Tibial artery (tissue), 4 donors: ENCODE results near the gene FAM219A.

ENCODE experiments used
- DNase-seq, 2 donors: peaks; one replicate each; pipeline ENCODE4 v3.0.0-alpha.2; 2019
- H3K27ac ChIP-seq, 2 donors: fragments of 200-600 bp; sonication (generic) in 1 of 2; 1 replicate in 1 of 2; 2 replicates in 1 of 2; pipeline ENCODE4 v1.5.1; 2018 to 2019; ENCODE audit warnings: mild to moderate bottlenecking in 1 of 2
- H3K27me3 ChIP-seq, 2 donors: fragments of 200-600 bp; sonication (generic) in 1 of 2; one replicate each; pipeline versions ENCODE4 v1.5.1 to v1.6.0; 2016 to 2019
- H3K36me3 ChIP-seq, 3 donors: fragments of 200-600 bp; sonication (generic) in 2 of 3; one replicate each; pipeline ENCODE4 v1.5.1; 2016 to 2019; ENCODE audit warnings: mild to moderate bottlenecking in 2 of 3
- H3K4me1 ChIP-seq, 4 donors: fragments of 200-600 bp; sonication (generic) in 2 of 4; 1 replicate in 3 of 4; 2 replicates in 1 of 4; pipeline ENCODE4 v1.5.1; 2016 to 2019
- H3K4me3 ChIP-seq, 2 donors: fragments of 200-600 bp; sonication (generic) in 1 of 2; 1 replicate in 1 of 2; 2 replicates in 1 of 2; pipeline ENCODE4 v1.5.1; 2018 to 2019; ENCODE audit warnings: mild to moderate bottlenecking in 2 of 2
- H3K9me3 ChIP-seq, 3 donors: fragments of 200-600 bp; sonication (generic) in 1 of 3; one replicate each; pipeline ENCODE4 v1.5.1; 2016 to 2019
- intact Hi-C: fragments of 100-400 bp; cut with DNase I; formaldehyde crosslinking; loops from one replicate; pipeline ENCODE4 v1.15.0; 2023; ENCODE audit warnings: low total_unique reads
- TF ChIP-seq, protein P1 (sequence below), 2 experiments: fragments of 200-600 bp in 1 of 2; fragments of 450-650 bp in 1 of 2; IDR thresholded peaks; one replicate each; pipeline ENCODE4 v1.5.1; 2017 to 2019; ENCODE audit warnings: antibody characterized with exemption in 2 of 2, mild to moderate bottlenecking in 1 of 2, moderate library complexity in 1 of 2

Gene FAM219A

DNA sequence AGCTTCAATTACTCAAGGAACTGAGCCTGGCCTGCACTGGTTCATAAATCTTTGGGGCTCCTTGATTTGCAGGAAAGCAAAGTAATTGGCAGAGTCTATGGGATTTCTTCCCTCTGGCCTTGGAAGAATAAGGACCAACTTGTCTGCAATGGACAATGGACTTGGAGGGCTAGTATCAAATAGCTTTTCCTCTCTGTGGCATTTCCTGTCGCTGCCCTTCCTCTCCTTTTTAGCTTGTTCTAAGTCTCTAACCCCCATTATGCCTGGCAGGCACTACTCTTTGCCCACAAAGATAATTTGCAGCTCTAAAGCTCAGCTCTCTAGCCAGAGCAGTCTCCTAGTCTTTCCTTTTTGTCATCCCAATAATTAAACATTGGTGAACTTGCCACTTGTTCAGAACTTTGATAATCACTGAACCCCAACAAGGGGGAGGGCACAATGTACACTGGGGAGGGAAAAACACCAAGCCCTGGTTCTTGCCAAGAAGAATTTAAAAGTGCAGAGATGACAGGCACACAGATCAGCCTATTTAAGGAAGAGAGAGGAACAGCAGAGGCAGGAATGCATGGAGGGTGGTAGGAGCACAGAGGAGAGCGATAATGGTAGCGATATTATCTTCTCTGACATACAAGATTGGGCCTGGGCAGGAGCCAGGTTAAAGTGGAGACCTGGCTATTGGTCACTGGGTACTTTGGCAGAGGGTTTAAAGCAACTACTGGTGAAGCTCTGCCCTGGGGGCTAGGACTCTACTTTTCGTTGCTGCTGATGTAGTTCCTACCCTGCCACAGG lies 38.5 kb downstream of the FAM219A start:
- intact Hi-C loops = no loop called here
- no peak overlapping the region for H3K27ac ChIP-seq
- H3K27me3 ChIP-seq = no peaks in the 10 kb centered on the region
- H3K4me3 ChIP-seq = no peak overlapping the region
- no peaks in the 10 kb centered on the region for H3K4me1 ChIP-seq
- TF ChIP-seq, protein P1, sequence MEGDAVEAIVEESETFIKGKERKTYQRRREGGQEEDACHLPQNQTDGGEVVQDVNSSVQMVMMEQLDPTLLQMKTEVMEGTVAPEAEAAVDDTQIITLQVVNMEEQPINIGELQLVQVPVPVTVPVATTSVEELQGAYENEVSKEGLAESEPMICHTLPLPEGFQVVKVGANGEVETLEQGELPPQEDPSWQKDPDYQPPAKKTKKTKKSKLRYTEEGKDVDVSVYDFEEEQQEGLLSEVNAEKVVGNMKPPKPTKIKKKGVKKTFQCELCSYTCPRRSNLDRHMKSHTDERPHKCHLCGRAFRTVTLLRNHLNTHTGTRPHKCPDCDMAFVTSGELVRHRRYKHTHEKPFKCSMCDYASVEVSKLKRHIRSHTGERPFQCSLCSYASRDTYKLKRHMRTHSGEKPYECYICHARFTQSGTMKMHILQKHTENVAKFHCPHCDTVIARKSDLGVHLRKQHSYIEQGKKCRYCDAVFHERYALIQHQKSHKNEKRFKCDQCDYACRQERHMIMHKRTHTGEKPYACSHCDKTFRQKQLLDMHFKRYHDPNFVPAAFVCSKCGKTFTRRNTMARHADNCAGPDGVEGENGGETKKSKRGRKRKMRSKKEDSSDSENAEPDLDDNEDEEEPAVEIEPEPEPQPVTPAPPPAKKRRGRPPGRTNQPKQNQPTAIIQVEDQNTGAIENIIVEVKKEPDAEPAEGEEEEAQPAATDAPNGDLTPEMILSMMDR (IDR thresholded peaks at IDR 0.05) = no peak
- no peaks in the 10 kb centered on the region for H3K9me3 ChIP-seq
- peaks cover 0 to 11% (median 0%) of the 10 kb centered on the region in 3 donors for H3K36me3 ChIP-seq
- no peak for DNase-seq

DNA sequence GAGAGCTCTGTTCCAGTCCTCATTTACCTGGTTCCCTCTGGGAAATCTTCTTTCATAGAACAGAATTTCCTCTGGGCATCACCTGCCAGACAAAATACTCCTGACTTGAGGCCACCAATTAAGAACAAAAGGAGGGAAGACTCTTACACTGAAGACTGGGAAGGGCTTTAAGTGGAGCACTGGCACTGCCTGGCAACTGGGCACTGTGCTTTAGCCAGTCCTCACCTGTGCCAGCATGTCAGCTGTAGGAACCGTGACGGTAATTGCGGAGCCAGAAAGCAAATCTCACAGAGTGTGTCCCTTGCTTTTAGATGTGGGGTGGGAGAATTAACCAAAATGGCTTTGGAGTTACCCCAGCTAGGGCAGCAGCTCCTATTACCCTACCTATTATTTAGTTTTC lies 40.6 kb downstream of the FAM219A start:
- Histone ChIP-seq H3K36me3 (peaks cover 0 to 11% (median 0%) of the 10 kb centered on the region in 3 donors), H3K27me3 (no peaks in the 10 kb centered on the region), H3K27ac (no peak overlapping the region), H3K4me1 (no peaks in the 10 kb centered on the region), H3K4me3 (no peak overlapping the region), H3K9me3 (no peaks in the 10 kb centered on the region)
- DNase-seq = no peak
- TF ChIP-seq, protein P1 (IDR thresholded peaks at IDR 0.05) = no peak
- intact Hi-C loops = no loop called here

DNA sequence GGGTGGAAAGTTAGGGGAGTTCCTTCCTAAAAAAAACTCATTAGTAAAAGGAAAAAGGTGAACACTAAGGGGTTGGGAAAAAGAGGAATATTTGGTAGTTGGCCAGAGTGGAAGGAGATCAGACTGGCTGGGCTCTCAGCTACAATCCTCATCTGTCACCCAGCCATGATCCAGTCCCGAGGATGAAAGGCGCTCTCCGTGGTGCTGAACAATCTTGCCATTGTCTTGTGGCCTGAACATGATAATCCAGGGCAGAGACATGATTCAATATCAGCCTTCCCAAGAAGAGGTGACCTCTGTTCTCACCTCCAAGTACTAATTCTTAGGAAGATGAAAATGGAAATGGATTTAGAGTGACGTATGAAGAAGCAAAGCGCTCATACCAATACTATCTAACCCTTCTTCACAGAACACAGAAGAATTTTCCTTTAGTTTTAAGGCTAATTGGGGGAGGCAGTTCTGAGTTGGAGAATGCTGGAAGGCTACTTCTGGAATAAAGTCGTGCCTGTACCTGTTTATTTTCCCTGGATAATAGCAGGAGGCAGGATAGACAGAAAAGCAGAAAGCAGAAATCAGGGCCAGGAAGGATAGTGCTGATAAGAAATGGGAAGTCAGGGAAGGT lies 45.0 kb downstream of the FAM219A start:
- DNase-seq = no peak

DNA sequence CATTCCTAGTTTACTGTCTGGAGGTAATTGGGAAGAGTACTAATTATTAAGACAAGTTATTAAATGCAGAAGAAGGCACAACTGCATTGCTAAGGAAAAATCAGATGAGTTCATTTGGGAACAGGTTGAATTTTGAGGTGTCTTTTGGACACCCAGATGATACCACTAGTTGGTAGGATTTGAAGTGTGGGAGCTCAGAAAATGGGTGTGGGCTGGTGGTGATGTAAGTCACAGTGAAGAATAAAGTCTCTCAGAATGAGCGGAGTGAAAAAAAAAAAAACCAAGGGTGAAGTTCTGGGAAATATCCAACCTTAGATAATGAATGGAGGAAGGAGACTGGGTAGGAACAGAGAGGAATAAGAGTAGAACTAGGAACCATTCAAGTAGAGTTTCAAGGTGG lies 46.0 kb downstream of the FAM219A start:
- Histone ChIP-seq H3K4me3 (no peak overlapping the region), H3K9me3 (no peaks in the 10 kb centered on the region), H3K27me3 (no peaks in the 10 kb centered on the region), H3K4me1 (no peaks in the 10 kb centered on the region), H3K27ac (no peak overlapping the region), H3K36me3 (peaks cover 0 to under 1% (median 0%) of the 10 kb centered on the region in 3 donors)
- intact Hi-C loops = no loop called here
- TF ChIP-seq, protein P1 (IDR thresholded peaks at IDR 0.05) = no peak
- DNase-seq = no peak

More for the DNA sequence above, 45.0 kb downstream of the FAM219A start:
- no peaks in the 10 kb centered on the region for H3K4me1 ChIP-seq
- intact Hi-C loops = no loop called here
- peaks cover 0 to 6% (median 0%) of the 10 kb centered on the region in 3 donors for H3K36me3 ChIP-seq
- no peaks in the 10 kb centered on the region for H3K27me3 ChIP-seq
- H3K4me3 ChIP-seq = no peak overlapping the region
- H3K27ac ChIP-seq = no peak overlapping the region
- H3K9me3 ChIP-seq = no peaks in the 10 kb centered on the region
- TF ChIP-seq, protein P1 (IDR thresholded peaks at IDR 0.05) = no peak

DNA sequence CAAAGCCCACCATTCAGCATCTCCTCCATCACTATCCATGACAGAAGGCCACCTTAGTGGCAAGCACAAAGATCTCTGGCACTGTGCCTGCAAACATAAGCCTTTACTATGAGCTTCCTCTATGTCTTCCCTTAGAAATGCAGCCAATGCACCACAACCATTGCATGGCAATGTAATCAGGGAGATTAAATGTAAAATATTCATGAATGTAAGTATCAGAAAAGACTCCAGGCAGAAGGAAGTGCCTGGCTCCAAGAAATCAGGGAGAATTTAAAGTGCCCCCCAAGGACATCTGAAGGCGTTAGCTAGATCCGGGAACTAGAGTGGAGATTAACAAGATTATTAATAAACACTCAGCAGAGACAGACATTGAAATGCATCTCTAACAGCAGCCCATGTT lies 49.2 kb downstream of the FAM219A start:
- Histone ChIP-seq H3K4me1 (no peaks in the 10 kb centered on the region), H3K27me3 (no peaks in the 10 kb centered on the region), H3K4me3 (no peak overlapping the region), H3K27ac (no peak overlapping the region), H3K36me3 (peaks cover 0 to 16% (median 15%) of the 10 kb centered on the region in 3 donors), H3K9me3 (no peaks in the 10 kb centered on the region)
- DNase-seq = no peak
- intact Hi-C loops = loop anchor here (5.0 kb wide), 1 partner anchor 183 kb away; no protein-coding TSS in a partner anchor
- TF ChIP-seq, protein P1 (IDR thresholded peaks at IDR 0.05) = no peak
